ENCODE results near the gene TMCC2. TPM values are rescaled to one million over a fixed set of nuclear protein-coding genes. Genes with fewer than 3 reads are reported as not detected.

TMCC2 gene
- total and polyA plus RNA-seq, 2 of the 8 experiments (the other 6 are each of a cell fraction or from before 2014, with no cell fraction given) = 6.7 to 6.8 TPM

GRCh38 chr1:205244384-205244783, 16.6 kb downstream of the TMCC2 start (continued):
- TF ChIP-seq RXRA (IDR thresholded peaks at IDR 0.05; ENCODE audit: insufficient read depth, low read depth, low read length) (no peak), ZNF274 (IDR thresholded peaks at IDR 0.05; ENCODE audit: borderline replicate concordance, extremely low read depth, low read length) (no peak)

All from H1 (cell line).